LNCaP clone FGC (cell line): ENCODE measurements around the gene CDH20.
A peak's percentile ranks its signal among the peaks of the same experiment; 100 is the strongest.

Source experiments
- DNase-seq: peaks from one replicate; pipeline ENCODE4 v3.0.0-alpha.2; 2011; ENCODE audit warnings: low read depth
- H3K4me3 ChIP-seq: 2 replicates; pipeline ENCODE4 v1.5.1; 2011; ENCODE audit warnings: mild to moderate bottlenecking, low read depth, low read length, control low read depth
- CTCF ChIP-seq: IDR thresholded peaks from 2 replicates; pipeline ENCODE4 v1.5.1; 2012; ENCODE audit warnings: mild to moderate bottlenecking; ENCODE audit not compliant: control insufficient read depth, insufficient read depth; ENCODE audit errors: extremely low read depth

The CDH20 gene

GRCh38 chr18:61546590-61546989 is 213.4 kb downstream of the CDH20 start:
- TF ChIP-seq CTCF: no peak
- no peak for DNase-seq
- no peak overlapping the region for H3K4me3 ChIP-seq

DNA sequence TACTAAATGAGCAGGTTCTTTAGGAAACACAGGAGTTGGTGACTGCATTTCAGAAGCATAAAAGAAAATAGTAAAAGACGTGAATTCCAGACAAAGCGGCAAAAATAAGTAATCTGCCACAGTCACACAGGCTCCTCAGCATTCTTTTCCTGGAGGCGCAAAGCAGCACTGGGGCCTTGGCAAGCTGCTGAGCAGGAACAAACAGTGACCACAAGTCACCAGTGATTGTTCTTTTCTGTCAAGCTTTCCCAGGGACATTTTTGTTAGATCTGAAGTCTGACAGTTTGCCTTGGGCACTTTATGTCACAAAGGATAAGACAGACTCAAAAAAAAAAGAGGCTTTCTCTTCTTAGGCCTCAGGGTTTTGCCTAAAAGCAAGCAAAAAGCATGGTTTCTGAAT is 216.2 kb downstream of the CDH20 start:
- no peak overlapping the region for H3K4me3 ChIP-seq
- no peak for TF ChIP-seq CTCF
- DNase-seq: no peak

DNA sequence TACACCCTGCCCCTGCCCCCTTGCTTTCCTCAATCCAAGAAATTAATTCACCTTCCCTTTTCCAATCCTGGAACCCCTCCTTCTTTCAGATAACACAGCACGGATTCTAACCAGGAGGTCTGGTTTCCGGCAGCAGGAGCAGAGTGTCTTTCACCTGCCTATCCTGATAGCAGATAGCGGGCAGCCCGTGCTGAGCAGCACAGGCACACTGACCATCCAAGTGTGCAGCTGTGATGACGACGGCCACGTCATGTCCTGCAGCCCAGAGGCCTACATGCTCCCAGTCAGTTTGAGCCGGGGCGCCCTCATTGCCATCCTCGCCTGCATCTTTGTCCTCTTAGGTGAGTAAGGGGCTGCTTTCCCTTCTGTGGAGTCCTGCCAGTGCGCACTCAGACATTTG is 216.7 kb downstream of the CDH20 start:
- no peak overlapping the region for H3K4me3 ChIP-seq
- no peak for DNase-seq
- no peak for TF ChIP-seq CTCF

GRCh38 chr18:61551586-61551985 is 218.4 kb downstream of the CDH20 start:
- DNase-seq: peak; percentile 69
- TF ChIP-seq CTCF: peak; percentile 76
- no peak overlapping the region for H3K4me3 ChIP-seq

DNA sequence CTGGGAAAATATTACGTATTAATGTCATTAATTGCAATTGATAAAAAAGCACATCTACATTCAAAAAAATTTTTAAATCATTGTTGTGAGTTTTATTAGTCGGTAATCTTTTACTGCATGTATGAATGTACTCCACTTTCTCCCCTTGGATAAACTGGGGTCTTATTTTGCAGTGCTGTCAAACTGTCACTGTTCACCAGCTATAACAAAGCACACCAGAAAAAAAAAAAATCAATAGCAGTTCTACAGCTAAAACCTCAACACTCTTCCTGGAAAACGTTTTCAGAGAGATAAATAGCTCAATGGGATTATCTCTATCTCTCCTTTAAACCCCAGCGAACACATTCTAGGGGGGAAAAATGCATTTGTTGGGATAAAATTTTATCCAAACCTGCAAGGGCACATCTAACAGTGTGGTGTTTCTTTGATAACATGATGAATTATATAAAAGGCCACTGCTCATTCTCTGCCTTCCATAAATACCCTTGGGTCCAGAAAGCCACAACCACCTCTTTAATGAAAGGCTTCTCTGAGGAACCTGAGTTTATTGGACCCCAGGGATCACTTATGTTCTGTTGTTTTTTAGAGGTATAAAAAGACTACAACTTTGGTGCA is 219.9 kb downstream of the CDH20 start:
- TF ChIP-seq CTCF: no peak
- DNase-seq: no peak
- H3K4me3 ChIP-seq: no peak overlapping the region

DNA sequence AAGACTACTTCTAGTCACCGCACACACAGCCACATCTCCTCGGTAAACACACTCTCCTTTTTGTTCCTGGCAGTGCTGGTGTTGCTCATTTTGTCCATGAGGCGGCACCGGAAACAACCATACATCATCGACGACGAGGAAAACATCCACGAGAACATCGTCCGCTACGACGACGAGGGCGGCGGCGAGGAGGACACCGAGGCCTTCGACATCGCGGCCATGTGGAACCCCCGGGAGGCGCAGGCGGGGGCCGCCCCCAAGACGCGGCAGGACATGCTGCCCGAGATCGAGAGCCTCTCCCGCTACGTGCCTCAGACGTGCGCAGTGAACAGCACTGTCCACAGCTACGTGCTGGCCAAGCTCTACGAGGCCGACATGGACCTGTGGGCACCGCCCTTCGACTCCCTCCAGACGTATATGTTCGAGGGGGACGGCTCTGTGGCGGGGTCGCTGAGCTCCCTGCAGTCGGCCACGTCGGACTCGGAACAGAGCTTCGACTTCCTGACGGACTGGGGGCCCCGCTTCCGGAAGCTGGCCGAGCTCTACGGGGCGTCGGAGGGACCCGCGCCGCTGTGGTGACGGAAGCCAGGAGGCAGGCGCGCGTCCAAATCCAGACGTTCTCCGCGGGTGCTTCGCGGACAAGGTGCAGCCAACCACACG is 221.0 kb downstream of the CDH20 start:
- H3K4me3 ChIP-seq: no peak overlapping the region
- TF ChIP-seq CTCF: no peak
- no peak for DNase-seq

- TF ChIP-seq CTCF: no peak
- no peak overlapping the region for H3K4me3 ChIP-seq
- no peak for DNase-seq
Observed at GRCh38 chr18:61554946-61555361, 221.7 kb downstream of the CDH20 start.
